ENCODE results near the gene RASA4B. TPM values are rescaled to one million over a fixed set of nuclear protein-coding genes. Genes with fewer than 3 reads are reported as not detected.
A peak's percentile ranks its signal among the peaks of the same experiment; 100 is the strongest.
"Not testable (repeated sequence)": the region's sequence is repeated elsewhere in the genome, so short reads cannot be mapped to it uniquely, and the experiment has no call there.

Gene RASA4B
- total RNA-seq, 2 experiments from 2014 or later = 28.6 to 30.1 TPM

GRCh38 chr7:102505298-102506185, 12.0 kb downstream of the RASA4B start:
- H3K4me3 Mint-ChIP-seq; H3K27ac Mint-ChIP-seq; DNase-seq; H3K9me3 Mint-ChIP-seq (ENCODE audit: low read depth); intact Hi-C loops (cut with DNase I, micrococcal nuclease); H3K4me1 Mint-ChIP-seq; POLR2A ChIA-PET; H3K27me3 Mint-ChIP-seq; ATAC-seq; H3K36me3 Mint-ChIP-seq (ENCODE audit: low read depth); CTCF ChIA-PET: not testable (repeated sequence)

GRCh38 chr7:102503141-102503540, 14.4 kb downstream of the RASA4B start:
- H3K27me3 Mint-ChIP-seq; H3K36me3 Mint-ChIP-seq (ENCODE audit: low read depth); POLR2A ChIA-PET; H3K27ac Mint-ChIP-seq; H3K9me3 Mint-ChIP-seq (ENCODE audit: low read depth); ATAC-seq; H3K4me1 Mint-ChIP-seq; H3K4me3 Mint-ChIP-seq; intact Hi-C loops (cut with DNase I, micrococcal nuclease); CTCF ChIA-PET; DNase-seq: not testable (repeated sequence)

- H3K4me1 Mint-ChIP-seq; CTCF ChIA-PET; POLR2A ChIA-PET; H3K4me3 Mint-ChIP-seq; DNase-seq; H3K27me3 Mint-ChIP-seq; ATAC-seq; H3K27ac Mint-ChIP-seq; H3K9me3 Mint-ChIP-seq (ENCODE audit: low read depth); intact Hi-C loops (cut with DNase I, micrococcal nuclease); H3K36me3 Mint-ChIP-seq (ENCODE audit: low read depth): not testable (repeated sequence)
These were observed 19.3 kb downstream of the RASA4B start for GRCh38 chr7:102498321-102498720.

GRCh38 chr7:102497308-102497707, 20.3 kb downstream of the RASA4B start:
- H3K27ac Mint-ChIP-seq; ATAC-seq; H3K36me3 Mint-ChIP-seq (ENCODE audit: low read depth); H3K4me3 Mint-ChIP-seq; H3K9me3 Mint-ChIP-seq (ENCODE audit: low read depth); DNase-seq; CTCF ChIA-PET; H3K27me3 Mint-ChIP-seq; intact Hi-C loops (cut with DNase I, micrococcal nuclease); POLR2A ChIA-PET; H3K4me1 Mint-ChIP-seq: not testable (repeated sequence)

GRCh38 chr7:102496861-102497260, 20.7 kb downstream of the RASA4B start:
- DNase-seq; H3K27ac Mint-ChIP-seq; H3K9me3 Mint-ChIP-seq (ENCODE audit: low read depth); H3K36me3 Mint-ChIP-seq (ENCODE audit: low read depth); intact Hi-C loops (cut with DNase I, micrococcal nuclease); POLR2A ChIA-PET; H3K4me1 Mint-ChIP-seq; CTCF ChIA-PET; H3K27me3 Mint-ChIP-seq; ATAC-seq; H3K4me3 Mint-ChIP-seq: not testable (repeated sequence)

DNA sequence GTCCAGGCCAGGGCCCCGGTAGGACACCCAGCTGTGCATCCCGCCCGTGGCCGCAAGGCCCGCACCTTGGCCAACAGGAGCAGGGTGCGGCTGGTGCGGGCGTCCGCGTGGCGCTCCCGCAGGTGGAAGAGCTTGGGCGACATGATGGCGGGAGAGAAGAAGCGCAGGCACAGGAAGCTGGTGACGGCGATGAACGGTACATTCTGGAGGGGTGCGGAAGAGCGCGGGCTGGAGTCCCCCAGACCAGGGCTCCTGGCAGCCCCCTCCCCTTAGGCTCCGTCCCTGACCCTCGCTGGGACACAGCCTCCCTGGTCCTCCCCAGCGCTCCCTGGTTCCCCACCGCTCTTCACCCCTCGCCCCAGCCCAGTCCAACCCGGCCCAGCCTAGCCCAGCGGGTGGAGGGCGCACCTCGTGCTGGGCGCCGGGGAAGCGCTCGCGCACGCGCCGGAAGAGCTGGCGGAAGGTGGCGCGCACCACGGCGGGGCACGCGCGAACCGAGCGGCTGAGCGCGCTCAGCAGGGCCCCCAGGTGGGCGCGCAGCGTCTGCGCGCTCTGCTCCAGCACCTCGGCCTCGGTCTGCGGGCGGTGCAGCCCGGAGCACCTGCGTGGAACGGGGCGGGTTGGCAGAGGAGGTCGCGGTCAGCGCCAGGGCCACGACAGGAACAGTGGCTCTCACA, 23.0 kb downstream of the RASA4B start:
- DNase-seq; H3K27ac Mint-ChIP-seq; CTCF ChIA-PET; H3K9me3 Mint-ChIP-seq (ENCODE audit: low read depth); H3K27me3 Mint-ChIP-seq; intact Hi-C loops (cut with DNase I, micrococcal nuclease); H3K4me1 Mint-ChIP-seq; H3K4me3 Mint-ChIP-seq; POLR2A ChIA-PET; H3K36me3 Mint-ChIP-seq (ENCODE audit: low read depth): not testable (repeated sequence)
- ATAC-seq = peak; percentile 70

DNA sequence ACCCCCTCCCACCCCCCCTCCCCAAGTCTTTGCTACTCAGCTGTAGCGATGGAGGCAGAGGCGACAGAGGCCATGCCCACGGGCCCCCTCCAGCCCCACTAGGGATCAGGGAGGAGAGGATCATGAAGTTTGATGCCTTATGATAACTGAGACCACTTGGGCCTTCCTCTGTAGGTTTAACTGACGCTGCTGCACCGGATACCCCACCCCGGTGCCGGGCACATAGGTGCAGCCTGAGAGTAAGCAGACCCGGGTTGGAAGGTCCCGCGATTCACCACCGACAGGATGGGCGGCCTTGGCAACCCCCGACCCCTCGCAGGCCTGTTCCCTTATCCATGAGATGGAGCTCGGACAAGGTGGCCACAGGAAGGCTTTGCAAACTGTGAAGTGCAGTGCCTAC, 23.6 kb downstream of the RASA4B start:
- H3K36me3 Mint-ChIP-seq (ENCODE audit: low read depth); H3K4me1 Mint-ChIP-seq; H3K27ac Mint-ChIP-seq; H3K9me3 Mint-ChIP-seq (ENCODE audit: low read depth); H3K27me3 Mint-ChIP-seq; CTCF ChIA-PET; POLR2A ChIA-PET; H3K4me3 Mint-ChIP-seq; intact Hi-C loops (cut with DNase I, micrococcal nuclease): not testable (repeated sequence)
- DNase-seq (peak; percentile 39), ATAC-seq (peak; percentile 2)

DNA sequence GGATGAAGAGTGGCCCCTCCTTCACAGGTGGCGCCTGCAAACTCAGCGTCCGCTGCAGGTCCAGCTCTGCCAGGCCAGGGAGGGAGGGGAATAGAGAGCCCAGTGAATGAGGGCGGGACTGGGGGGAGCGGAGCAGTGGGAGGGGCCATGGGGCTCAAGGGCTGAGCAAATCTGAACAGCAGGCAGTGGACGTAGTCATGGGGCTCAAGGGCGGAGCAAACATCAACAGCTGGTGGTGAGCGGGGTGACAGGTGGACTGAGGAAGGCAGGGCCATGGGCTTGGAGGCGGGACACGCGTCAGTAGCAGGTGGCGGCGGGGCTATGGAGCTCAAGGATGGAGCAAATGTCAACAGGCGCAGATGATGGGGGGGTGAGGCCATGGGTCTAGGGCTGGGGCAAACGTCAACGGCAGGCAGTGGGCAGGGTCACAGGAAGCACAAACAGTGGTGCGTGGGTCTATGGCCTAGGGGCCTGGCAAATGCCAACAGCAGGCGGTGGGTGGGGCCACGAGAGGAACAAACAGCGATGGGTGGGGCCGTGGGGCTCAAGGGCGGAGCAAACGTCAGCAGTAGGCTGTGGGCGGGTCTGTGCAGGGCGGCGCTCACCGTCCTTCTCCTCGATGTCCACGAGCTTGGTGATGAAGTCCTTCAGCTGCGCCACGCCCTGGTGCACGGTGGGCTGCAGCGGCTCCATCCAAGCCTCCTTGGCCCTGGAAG, 24.2 kb downstream of the RASA4B start:
- intact Hi-C loops (cut with DNase I, micrococcal nuclease); H3K9me3 Mint-ChIP-seq (ENCODE audit: low read depth); H3K36me3 Mint-ChIP-seq (ENCODE audit: low read depth); H3K27ac Mint-ChIP-seq; POLR2A ChIA-PET; CTCF ChIA-PET; H3K27me3 Mint-ChIP-seq; H3K4me1 Mint-ChIP-seq: not testable (repeated sequence)
- H3K4me3 Mint-ChIP-seq = peak overlapping the region; percentile 51
- peak; percentile 67 for ATAC-seq
- DNase-seq = peak; percentile 72

DNA sequence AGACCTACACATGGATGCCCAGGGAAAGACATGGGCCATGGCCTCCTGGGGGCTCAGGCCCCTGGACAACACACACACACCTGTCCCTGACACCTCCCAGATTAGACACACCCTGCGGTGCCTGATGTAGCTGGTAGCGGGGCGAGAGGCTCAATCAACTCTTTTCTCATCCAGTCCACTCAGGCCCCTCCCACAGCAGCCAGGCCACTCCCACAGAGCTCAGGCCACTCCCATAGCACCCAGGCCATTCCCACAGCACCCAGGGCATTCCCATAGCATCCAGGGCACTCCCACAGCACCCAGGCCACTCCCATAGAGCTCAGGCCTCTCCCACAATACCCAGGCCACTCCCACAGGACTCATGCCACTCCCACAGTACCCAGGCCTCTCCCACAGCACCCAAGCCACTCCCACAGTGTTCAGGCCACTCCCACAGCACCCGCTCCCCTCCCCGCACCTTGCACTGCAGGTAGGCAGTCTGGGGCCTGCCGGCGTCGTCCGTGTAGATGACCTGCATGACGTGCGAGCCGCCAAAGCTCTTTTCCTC, 27.0 kb downstream of the RASA4B start:
- H3K36me3 Mint-ChIP-seq (ENCODE audit: low read depth); H3K27ac Mint-ChIP-seq; H3K27me3 Mint-ChIP-seq; H3K4me3 Mint-ChIP-seq; H3K4me1 Mint-ChIP-seq; H3K9me3 Mint-ChIP-seq (ENCODE audit: low read depth); intact Hi-C loops (cut with DNase I, micrococcal nuclease); CTCF ChIA-PET; POLR2A ChIA-PET: not testable (repeated sequence)
- ATAC-seq (peak; percentile 69), DNase-seq (peak; percentile 68)

DNA sequence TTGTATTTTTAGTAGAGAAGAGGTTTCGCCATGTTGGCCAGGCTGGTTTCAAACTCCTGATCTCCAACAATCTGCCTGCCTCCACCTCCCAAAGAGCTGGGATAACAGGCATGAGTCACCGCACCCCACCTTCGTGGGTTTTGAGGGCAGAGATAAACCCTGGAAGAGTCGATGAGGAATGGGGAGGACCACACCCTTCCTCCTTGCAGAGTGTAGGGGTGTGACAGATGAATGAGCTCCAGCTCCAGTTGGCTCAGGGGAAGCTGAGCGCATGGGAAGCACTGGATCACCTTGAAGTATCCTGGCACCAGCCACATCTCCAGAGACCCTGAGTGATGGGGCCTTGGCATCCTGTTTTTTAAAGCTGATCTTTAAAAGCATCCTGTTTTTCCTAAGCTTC, 33.3 kb downstream of the RASA4B start:
- H3K27me3 Mint-ChIP-seq; intact Hi-C loops (cut with DNase I, micrococcal nuclease); POLR2A ChIA-PET; H3K9me3 Mint-ChIP-seq (ENCODE audit: low read depth); ATAC-seq; CTCF ChIA-PET; H3K4me3 Mint-ChIP-seq; H3K27ac Mint-ChIP-seq; H3K36me3 Mint-ChIP-seq (ENCODE audit: low read depth); DNase-seq; H3K4me1 Mint-ChIP-seq: not testable (repeated sequence)

GRCh38 chr7:102481962-102482361, 35.6 kb downstream of the RASA4B start:
- H3K4me3 Mint-ChIP-seq; H3K9me3 Mint-ChIP-seq (ENCODE audit: low read depth); H3K4me1 Mint-ChIP-seq; H3K27ac Mint-ChIP-seq; POLR2A ChIA-PET; H3K27me3 Mint-ChIP-seq; DNase-seq; H3K36me3 Mint-ChIP-seq (ENCODE audit: low read depth); ATAC-seq; intact Hi-C loops (cut with DNase I, micrococcal nuclease); CTCF ChIA-PET: not testable (repeated sequence)
